Endodermal cell (in vitro differentiated cells): ENCODE measurements around the gene AIG1. TPM values are rescaled to one million over a fixed set of nuclear protein-coding genes. Genes with fewer than 3 reads are reported as not detected.

Source experiments
- DNase-seq: peaks from one replicate; pipeline ENCODE4 v3.0.0-alpha.2; 2017
- H3K27ac ChIP-seq: 2 replicates; pipeline ENCODE4 v1.5.1; 2013; ENCODE audit warnings: mild to moderate bottlenecking, low read depth, low read length, moderate library complexity
- H3K27me3 ChIP-seq: 2 replicates; pipeline ENCODE4 v1.6.1; 2013; ENCODE audit warnings: mild to moderate bottlenecking, low read length, moderate library complexity; ENCODE audit not compliant: insufficient read depth, control insufficient read depth, poor library complexity, severe bottlenecking
- H3K36me3 ChIP-seq: 2 replicates; pipeline ENCODE4 v1.7.0; 2013; ENCODE audit warnings: mild to moderate bottlenecking, low read length, moderate library complexity; ENCODE audit not compliant: control insufficient read depth, insufficient read depth
- H3K4me1 ChIP-seq: one replicate; pipeline ENCODE4 v1.7.0; 2013; ENCODE audit warnings: low read length; ENCODE audit not compliant: control insufficient read depth, insufficient read depth
- H3K4me3 ChIP-seq: 2 replicates; pipeline ENCODE4 v1.5.1; 2013; ENCODE audit warnings: mild to moderate bottlenecking, low read length, moderate library complexity
- H3K9ac ChIP-seq: 2 replicates; pipeline ENCODE4 v1.6.1; 2013; ENCODE audit warnings: mild to moderate bottlenecking, low read length, moderate library complexity; ENCODE audit not compliant: poor library complexity, severe bottlenecking; ENCODE audit errors: extremely low read depth
- H3K9me3 ChIP-seq: 2 replicates; pipeline ENCODE4 v1.6.1; 2013; ENCODE audit warnings: mild to moderate bottlenecking, low read length, moderate library complexity; ENCODE audit not compliant: control insufficient read depth
- H3K27ac Mint-ChIP-seq: 2 replicates; pipeline ENCODE4 v1.8.0; 2020; ENCODE audit warnings: mixed read lengths
- H3K27me3 Mint-ChIP-seq: 2 replicates; pipeline ENCODE4 v1.8.0; 2021; ENCODE audit warnings: mild to moderate bottlenecking, mixed read lengths; ENCODE audit not compliant: insufficient read depth
- H3K36me3 Mint-ChIP-seq: 2 replicates; pipeline ENCODE4 v1.8.0; 2020; ENCODE audit warnings: low read depth, mixed read lengths
- H3K4me1 Mint-ChIP-seq: 2 replicates; pipeline ENCODE4 v1.8.0; 2020; ENCODE audit warnings: mixed read lengths
- H3K4me3 Mint-ChIP-seq: 2 replicates; pipeline ENCODE4 v1.8.0; 2020; ENCODE audit warnings: mild to moderate bottlenecking, moderate library complexity, mixed read lengths
- H3K9me3 Mint-ChIP-seq: 2 replicates; pipeline ENCODE4 v1.8.0; 2020; ENCODE audit warnings: mild to moderate bottlenecking, mixed read lengths
- WGBS, 2 experiments: methylation state at CpG; one replicate each; pipeline versions ENCODE4 v1.1.5 to v1.1.7; 2013; ENCODE audit warnings: missing lambda C conversion rate in 2 of 2, mixed read lengths in 1 of 2; ENCODE audit not compliant: insufficient coverage in 1 of 2, insufficient read length in 1 of 2; 5-methylcytosine and 5-hydroxymethylcytosine counted together
- total RNA-seq, 2 donors: library from RNA; stranded (reverse); fragmentation: NEBNext Ultra II Directional in 1 of 2; extraction: Animal tissue kit (Norgen Biotek cat#: 25700) in 1 of 2; gene quantifications; 2 replicates in 1 of 2; 3 replicates in 1 of 2; pipeline ENCODE4 v1.2.1, GENCODE V29; 2021
- TF ChIP-seq, protein P1 (sequence below): fragments of 200-600 bp; sonication (generic); conservative IDR thresholded peaks from 2 replicates; pipeline ENCODE4 v1.5.0; 2021; ENCODE audit warnings: antibody characterized with exemption, mild to moderate bottlenecking

Gene AIG1
- total RNA-seq, 2 donors from 2014 or later: 23.0 to 25.2 TPM

DNA sequence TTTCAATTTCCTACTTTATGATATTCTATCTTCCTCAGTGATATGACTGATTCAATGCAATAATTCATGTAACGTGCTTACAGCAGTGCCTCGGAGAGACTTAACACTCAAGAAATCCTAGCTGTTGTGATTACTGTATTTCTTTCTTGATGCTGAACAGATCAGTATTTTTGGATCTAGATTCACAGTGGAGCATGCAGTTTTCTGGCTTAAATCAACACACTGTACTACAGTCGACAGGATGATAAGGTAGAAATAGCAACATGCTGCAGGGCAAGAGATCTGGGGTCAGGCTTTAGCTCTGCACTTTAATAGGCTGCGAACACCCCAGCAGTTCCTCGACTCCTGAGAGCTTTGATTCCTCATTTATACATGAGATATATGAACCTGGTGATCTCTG is 161.0 kb downstream of the AIG1 start:
- H3K27ac Mint-ChIP-seq: no peak overlapping the region
- no peak for DNase-seq
- Histone ChIP-seq H3K4me3 (no peak overlapping the region), H3K36me3 (no peaks in the 10 kb centered on the region), H3K9ac (no peak overlapping the region), H3K4me1 (no peaks in the 10 kb centered on the region), H3K9me3 (no peaks in the 10 kb centered on the region), H3K27ac (no peak overlapping the region), H3K27me3 (no peaks in the 10 kb centered on the region)
- peaks cover 2% of the 10 kb centered on the region for H3K36me3 Mint-ChIP-seq
- H3K9me3 Mint-ChIP-seq: no peaks in the 10 kb centered on the region
- TF ChIP-seq, protein P1, sequence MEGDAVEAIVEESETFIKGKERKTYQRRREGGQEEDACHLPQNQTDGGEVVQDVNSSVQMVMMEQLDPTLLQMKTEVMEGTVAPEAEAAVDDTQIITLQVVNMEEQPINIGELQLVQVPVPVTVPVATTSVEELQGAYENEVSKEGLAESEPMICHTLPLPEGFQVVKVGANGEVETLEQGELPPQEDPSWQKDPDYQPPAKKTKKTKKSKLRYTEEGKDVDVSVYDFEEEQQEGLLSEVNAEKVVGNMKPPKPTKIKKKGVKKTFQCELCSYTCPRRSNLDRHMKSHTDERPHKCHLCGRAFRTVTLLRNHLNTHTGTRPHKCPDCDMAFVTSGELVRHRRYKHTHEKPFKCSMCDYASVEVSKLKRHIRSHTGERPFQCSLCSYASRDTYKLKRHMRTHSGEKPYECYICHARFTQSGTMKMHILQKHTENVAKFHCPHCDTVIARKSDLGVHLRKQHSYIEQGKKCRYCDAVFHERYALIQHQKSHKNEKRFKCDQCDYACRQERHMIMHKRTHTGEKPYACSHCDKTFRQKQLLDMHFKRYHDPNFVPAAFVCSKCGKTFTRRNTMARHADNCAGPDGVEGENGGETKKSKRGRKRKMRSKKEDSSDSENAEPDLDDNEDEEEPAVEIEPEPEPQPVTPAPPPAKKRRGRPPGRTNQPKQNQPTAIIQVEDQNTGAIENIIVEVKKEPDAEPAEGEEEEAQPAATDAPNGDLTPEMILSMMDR: no peak
- WGBS, 2 experiments: 93 to 100% methylated on average over 5 of the region's 5 CpGs
- peaks cover 9% of the 10 kb centered on the region for H3K4me1 Mint-ChIP-seq
- H3K4me3 Mint-ChIP-seq: no peak overlapping the region
- no peaks in the 10 kb centered on the region for H3K27me3 Mint-ChIP-seq

DNA sequence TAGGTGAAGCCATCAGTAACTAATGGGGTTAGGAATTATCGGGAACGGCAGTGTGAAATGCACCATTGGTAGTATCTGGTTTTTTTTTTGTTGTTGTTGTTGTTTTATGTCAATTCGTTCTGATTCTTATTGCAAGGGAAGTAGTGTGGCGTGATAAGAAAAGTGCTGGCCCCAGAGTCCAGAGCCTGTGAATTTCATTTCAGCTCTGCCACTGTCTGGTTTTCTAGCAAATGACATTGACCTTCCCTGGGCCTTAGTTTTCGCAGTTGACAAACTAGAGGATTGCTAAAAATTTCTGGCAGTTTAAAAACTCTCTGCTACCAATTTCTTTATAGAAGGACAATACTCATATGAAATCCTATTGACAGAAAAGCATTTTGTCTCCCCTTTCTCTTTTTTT is 161.6 kb downstream of the AIG1 start:
- Histone ChIP-seq H3K9ac (no peak overlapping the region), H3K27ac (no peak overlapping the region), H3K27me3 (no peaks in the 10 kb centered on the region), H3K4me3 (no peak overlapping the region), H3K9me3 (no peaks in the 10 kb centered on the region), H3K4me1 (no peaks in the 10 kb centered on the region), H3K36me3 (no peaks in the 10 kb centered on the region)
- no peak overlapping the region for H3K4me3 Mint-ChIP-seq
- H3K36me3 Mint-ChIP-seq: peaks cover 2% of the 10 kb centered on the region
- no peak overlapping the region for H3K27ac Mint-ChIP-seq
- no peaks in the 10 kb centered on the region for H3K27me3 Mint-ChIP-seq
- no peaks in the 10 kb centered on the region for H3K9me3 Mint-ChIP-seq
- DNase-seq: no peak
- H3K4me1 Mint-ChIP-seq: peaks cover 9% of the 10 kb centered on the region
- TF ChIP-seq, protein P1: no peak
- WGBS, 2 experiments: 91 to 94% methylated on average over 5 of the region's 5 CpGs

DNA sequence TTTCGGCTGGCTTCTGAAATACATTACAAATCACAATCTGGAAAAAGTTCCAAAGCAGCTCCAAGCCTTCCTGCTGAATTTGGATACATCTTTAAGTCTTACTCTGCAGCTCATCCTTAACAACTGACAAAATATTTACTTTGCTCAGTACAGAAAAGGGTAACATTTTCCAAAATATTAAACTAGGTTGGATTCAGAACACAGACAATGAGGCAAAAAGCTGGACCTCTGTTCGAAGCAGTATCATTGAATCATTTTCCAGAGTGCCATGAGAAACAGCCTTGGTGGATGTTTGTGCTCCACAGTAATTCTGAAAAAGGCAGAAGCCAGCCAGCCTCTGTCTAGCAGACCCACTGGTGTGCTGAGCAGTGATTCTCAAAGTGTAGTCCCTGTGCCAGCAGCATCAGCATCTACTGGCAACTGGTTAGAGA is 162.1 kb downstream of the AIG1 start:
- Histone ChIP-seq H3K4me3 (no peak overlapping the region), H3K27me3 (no peaks in the 10 kb centered on the region), H3K9ac (no peak overlapping the region), H3K27ac (no peak overlapping the region), H3K36me3 (no peaks in the 10 kb centered on the region), H3K9me3 (no peaks in the 10 kb centered on the region), H3K4me1 (no peaks in the 10 kb centered on the region)
- no peak overlapping the region for H3K27ac Mint-ChIP-seq
- TF ChIP-seq, protein P1: no peak
- 89 to 100% methylated on average over 1 to 2 of the region's 2 CpGs for WGBS, 2 experiments
- no peaks in the 10 kb centered on the region for H3K9me3 Mint-ChIP-seq
- DNase-seq: no peak
- H3K36me3 Mint-ChIP-seq: peaks cover 2% of the 10 kb centered on the region
- H3K4me3 Mint-ChIP-seq: no peak overlapping the region
- H3K4me1 Mint-ChIP-seq: peaks cover 12% of the 10 kb centered on the region
- no peaks in the 10 kb centered on the region for H3K27me3 Mint-ChIP-seq
